Left ventricle myocardium superior (tissue), 1 donor: Measurements from ENCODE around the gene CYP4A22. TPM values are rescaled to one million over a fixed set of nuclear protein-coding genes. Genes with fewer than 3 reads are reported as not detected.
"Not testable (repeated sequence)": the region's sequence is repeated elsewhere in the genome, so short reads cannot be mapped to it uniquely, and the experiment has no call there.

Experiments
- ATAC-seq: fragments of 200-7000 bp; cut with Tn5 transposase; one replicate; pipeline ENCODE4 v1.9.1; 2020; ENCODE audit warnings: mild to moderate bottlenecking, moderate library complexity
- DNase-seq: peaks from one replicate; pipeline ENCODE4 v3.0.0-alpha.2; 2020
- intact Hi-C: fragments of 100-400 bp; cut with micrococcal nuclease; formaldehyde crosslinking; loops from one replicate; pipeline ENCODE4 v1.11.0; 2022
- total RNA-seq: library from RNA; stranded (reverse); fragmentation: NEBNext Ultra II Directional; extraction: Animal tissue kit (Norgen Biotek cat#: 25700); gene quantifications from one replicate; pipeline ENCODE4 v1.2.1, GENCODE V29; 2021
- donor health status: DM: no; HTN: yes; CAD: no; lungs with severe emphysema.

CYP4A22 gene
- total RNA-seq, 1 donor from 2014 or later = not detected

- ATAC-seq = peak; percentile 47
Measured at GRCh38 chr1:47192458-47193384, 55.5 kb downstream of the CYP4A22 start.

GRCh38 chr1:47193496-47193895, 56.3 kb downstream of the CYP4A22 start:
- intact Hi-C loops = loop anchor here (10.0 kb wide), 1 partner anchor 71 kb away; no protein-coding TSS in a partner anchor
- ATAC-seq, DNase-seq: not testable (repeated sequence)

More at GRCh38 chr1:47192458-47193384, 55.5 kb downstream of the CYP4A22 start:
- intact Hi-C loops = loop anchor here (10.0 kb wide), 1 partner anchor 72 kb away; no protein-coding TSS in a partner anchor
- DNase-seq = peak; percentile 85

DNA sequence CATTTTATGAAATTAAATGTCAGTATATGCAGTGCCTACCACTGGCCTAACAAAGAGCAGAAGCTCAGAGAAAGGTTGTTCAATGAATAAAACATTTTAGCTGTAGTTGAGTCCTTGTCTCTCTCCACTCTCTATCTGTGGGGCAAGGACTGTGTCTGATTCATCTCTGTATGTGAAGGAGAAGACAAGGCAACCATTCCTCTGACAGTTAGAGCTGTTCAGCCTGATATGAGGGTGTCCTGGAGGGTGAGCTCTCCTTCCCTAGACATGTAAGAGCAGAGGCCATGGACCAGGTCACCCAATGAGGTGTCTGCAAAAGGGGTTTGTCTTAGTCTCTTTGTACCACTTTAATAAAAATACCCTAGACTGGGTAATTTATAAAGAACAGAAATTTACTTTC, 57.1 kb downstream of the CYP4A22 start:
- ATAC-seq (no peak), DNase-seq (no peak)
- intact Hi-C loops = loop anchor here (10.0 kb wide), 1 partner anchor 70 kb away; no protein-coding TSS in a partner anchor

- ATAC-seq = peak; percentile 24
- DNase-seq = not testable (repeated sequence)
- intact Hi-C loops = loop anchor here (10.0 kb wide), 1 partner anchor 69 kb away; no protein-coding TSS in a partner anchor
Measured at GRCh38 chr1:47195981-47196380, 58.7 kb downstream of the CYP4A22 start.

- no peak for DNase-seq
- ATAC-seq = peak; percentile 27
Measured at GRCh38 chr1:47196622-47197021, 59.4 kb downstream of the CYP4A22 start.

DNA sequence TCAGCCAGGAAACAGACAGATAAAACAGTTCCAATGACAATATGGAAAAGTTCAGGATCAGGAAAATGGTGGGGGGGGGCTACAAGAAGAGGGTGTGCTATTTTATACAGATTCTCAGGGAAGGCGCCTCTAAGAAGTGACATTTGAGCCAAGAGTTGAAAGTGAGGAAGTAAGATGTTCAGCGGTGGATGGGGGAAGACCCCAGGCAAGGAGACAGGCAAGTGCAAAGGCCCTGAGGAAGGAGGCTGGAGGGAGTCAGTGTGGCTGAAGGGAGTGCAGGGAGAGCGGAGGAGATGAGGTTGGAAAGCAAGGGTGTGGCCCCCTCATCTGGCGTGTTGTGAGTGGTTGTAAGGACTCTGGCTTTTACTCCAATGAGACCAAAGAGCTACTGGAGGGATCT, 61.0 kb downstream of the CYP4A22 start:
- DNase-seq (no peak), ATAC-seq (no peak)
- intact Hi-C loops = loop anchor here (10.0 kb wide), 1 partner anchor 67 kb away; no protein-coding TSS in a partner anchor

More at GRCh38 chr1:47196622-47197021, 59.4 kb downstream of the CYP4A22 start:
- intact Hi-C loops = loop anchor here (10.0 kb wide), 1 partner anchor 68 kb away; no protein-coding TSS in a partner anchor

Other genes starting within 250 kb of the CYP4A22 start
- gene CYP4A11, start 196.0 kb upstream of the CYP4A22 start, total RNA-seq = not detected
- 1.6 TPM for gene CYP4X1, start 113.8 kb upstream of the CYP4A22 start, total RNA-seq
- gene CYP4Z1, start 70.2 kb upstream of the CYP4A22 start, total RNA-seq = 0.30 TPM
- gene PDZK1IP1, start 52.6 kb downstream of the CYP4A22 start, total RNA-seq = not detected
- gene TAL1, start 94.8 kb downstream of the CYP4A22 start, total RNA-seq = 3.7 TPM
- 0.42 TPM for gene STIL, start 176.7 kb downstream of the CYP4A22 start, total RNA-seq
- 81.0 TPM for gene CMPK1, start 196.3 kb downstream of the CYP4A22 start, total RNA-seq